ENCODE measurements around the gene TBC1D9B. TPM values are rescaled to one million over a fixed set of nuclear protein-coding genes. Genes with fewer than 3 reads are reported as not detected.

Gene TBC1D9B
- total and polyA plus RNA-seq, 2 of the 13 experiments (the other 11 are each of a cell fraction or from before 2014, with no cell fraction given): 35.0 to 50.0 TPM

DNA sequence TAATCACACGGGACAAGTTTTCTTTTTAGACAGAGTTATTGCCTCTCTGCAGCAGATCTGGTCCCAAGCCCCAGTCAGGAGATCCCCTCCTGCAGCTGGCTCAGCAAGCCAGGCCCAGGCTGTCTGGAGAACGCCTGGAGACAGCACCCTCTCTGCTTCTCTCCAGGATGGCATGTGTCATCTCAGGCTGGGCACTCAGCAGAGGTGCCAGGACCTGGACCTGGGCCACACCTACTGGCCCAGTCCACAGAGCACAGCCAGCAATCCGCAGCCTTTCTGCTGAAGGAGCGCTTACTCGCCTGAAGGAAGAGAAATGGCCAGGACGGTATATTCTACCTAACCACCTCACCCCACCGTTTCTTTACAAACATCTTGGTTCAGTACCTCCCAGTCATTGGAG, 4.7 kb upstream of the TBC1D9B start (continued):
- no peak for TF ChIP-seq ZNF136 (CRISPR knock-in tag; IDR thresholded peaks at IDR 0.05; ENCODE audit: low read depth)
- no peak for TF ChIP-seq PRMT3 (CRISPR knock-in tag; IDR thresholded peaks at IDR 0.05; ENCODE audit: borderline replicate concordance, low read depth)
- TF ChIP-seq NFIC (IDR thresholded peaks at IDR 0.05; ENCODE audit: low read length): no peak

DNA sequence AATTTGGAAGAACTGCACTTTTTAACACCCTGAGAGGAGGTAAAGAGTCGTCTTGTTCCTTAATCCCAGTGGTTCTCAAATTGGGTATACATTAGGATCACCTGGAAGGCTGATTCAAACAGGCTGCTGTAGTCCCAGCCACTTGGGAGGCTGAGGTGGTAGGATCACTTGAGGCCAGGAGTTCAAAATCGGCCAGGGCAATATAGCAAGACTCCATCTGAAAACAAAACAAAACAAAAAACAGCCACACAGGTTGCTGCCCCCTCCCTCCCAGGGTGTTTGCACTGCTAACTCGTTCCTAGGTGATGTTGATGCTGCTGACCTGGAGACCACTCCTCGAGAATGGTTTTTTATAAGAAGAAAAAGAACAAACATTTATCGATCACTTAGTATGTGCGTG, 1.5 kb upstream of the TBC1D9B start:
- Histone ChIP-seq H3K4me2 (ENCODE audit: low read depth, low read length) (no peak overlapping the region), H3K9ac (ENCODE audit: insufficient read depth, low read depth, low read length) (no peak overlapping the region), H3K4me3 (replicated peaks in 1 of 3; ENCODE audit: insufficient read depth in 1 of 3, low read depth in 2 of 3, low read length in 3 of 3) (no peak overlapping the region), H3K27ac (ENCODE audit: extremely low read length, insufficient read depth, low read length) (no peak overlapping the region), H3K9me3 (ENCODE audit: low read length) (no peaks in the 10 kb centered on the region), H3K36me3 (replicated peaks in 1 of 2; ENCODE audit: control insufficient read depth in 1 of 2, insufficient read depth in 2 of 2, low read length in 2 of 2) (peaks cover 0 to 9% of the 10 kb centered on the region in 2 experiments; a peak in 2 of 5 replicates), H3K4me1 (ENCODE audit: insufficient read depth, low read length) (peaks cover 27% of the 10 kb centered on the region), H3K27me3 (ENCODE audit: control insufficient read depth in 1 of 2, insufficient read depth in 2 of 2, low read length in 2 of 2) (peaks cover 0 to 4% of the 10 kb centered on the region in 2 experiments; a peak in 1 of 5 replicates), H3K79me2 (ENCODE audit: insufficient read depth, low read length) (peaks cover 18% of the 10 kb centered on the region), H2AFZ (ENCODE audit: low read length) (no peak overlapping the region), H4K20me1 (ENCODE audit: insufficient read depth, low read length) (no peaks in the 10 kb centered on the region)
- DNase-seq (ENCODE audit: low spot score): no peak
- in situ Hi-C loops (cut with HindIII; ENCODE audit: extremely low pct_ligation_motif_present, low pct_unique_long_range_greater_than_20kb): no loop called here
- ChIA-PET CTCF (ENCODE audit: low intra/inter-chr PET ratio, low total read pairs) (no interaction called here), POLR2A (interaction anchor here (1.6 kb wide), 1 partner anchor 102 kb away, joined by 3 read pairs; no protein-coding TSS in a partner anchor)
- BruUV-seq (replicated peaks): no TSS peak
- 56% methylated on average over 6 of the region's 6 CpGs for WGBS (ENCODE audit: low lambda C conversion rate)
- intact Hi-C loops (cut with micrococcal nuclease; ENCODE audit: unreplicated experiment): loop anchor here (2.0 to 10.0 kb wide), 3 partner anchors 144 to 182 kb away; partner anchors contain the start of gene RNF130
- no peak for TF ChIP-seq ZFY (CRISPR knock-in tag; IDR thresholded peaks at IDR 0.05)
- TF ChIP-seq DNMT1 (CRISPR knock-in tag; IDR thresholded peaks at IDR 0.05): no peak
- peak; percentile 57; the same call in 1 of the 2 replicates for TF ChIP-seq ZNF121 (CRISPR knock-in tag; IDR thresholded peaks at IDR 0.05)
- TF ChIP-seq MAX (IDR thresholded peaks at IDR 0.05): no peak
- TF ChIP-seq, protein P1, sequence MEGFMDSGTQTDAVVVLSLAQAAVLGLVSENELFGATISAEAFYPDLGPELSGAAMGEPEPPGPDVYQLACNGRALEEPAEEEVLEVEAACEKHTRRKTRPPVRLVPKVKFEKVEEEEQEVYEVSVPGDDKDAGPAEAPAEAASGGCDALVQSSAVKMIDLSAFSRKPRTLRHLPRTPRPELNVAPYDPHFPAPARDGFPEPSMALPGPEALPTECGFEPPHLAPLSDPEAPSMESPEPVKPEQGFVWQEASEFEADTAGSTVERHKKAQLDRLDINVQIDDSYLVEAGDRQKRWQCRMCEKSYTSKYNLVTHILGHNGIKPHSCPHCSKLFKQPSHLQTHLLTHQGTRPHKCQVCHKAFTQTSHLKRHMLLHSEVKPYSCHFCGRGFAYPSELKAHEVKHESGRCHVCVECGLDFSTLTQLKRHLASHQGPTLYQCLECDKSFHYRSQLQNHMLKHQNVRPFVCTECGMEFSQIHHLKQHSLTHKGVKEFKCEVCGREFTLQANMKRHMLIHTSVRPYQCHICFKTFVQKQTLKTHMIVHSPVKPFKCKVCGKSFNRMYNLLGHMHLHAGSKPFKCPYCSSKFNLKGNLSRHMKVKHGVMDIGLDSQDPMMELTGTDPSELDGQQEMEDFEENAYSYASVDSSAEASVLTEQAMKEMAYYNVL (CRISPR knock-in tag; IDR thresholded peaks at IDR 0.05; ENCODE audit: borderline replicate concordance): no peak
- ATAC-seq: no peak
- FAIRE-seq: no peak

Measured in HepG2 (cell line).